ENCODE data around the gene HSD17B4. TPM values are rescaled to one million over a fixed set of nuclear protein-coding genes. Genes with fewer than 3 reads are reported as not detected.
A peak's percentile ranks its signal among the peaks of the same experiment; 100 is the strongest.
"Not testable (repeated sequence)": the region's sequence is repeated elsewhere in the genome, so short reads cannot be mapped to it uniquely, and the experiment has no call there.

The HSD17B4 gene
- total RNA-seq, 5 donors from 2014 or later (not counting 1 experiment from before 2014, with no cell fraction given) = 32.1 to 79.6 (median 54.0) TPM

GRCh38 chr5:119410448-119411159 is 41.7 kb upstream of the HSD17B4 start:
- CTCF ChIA-PET = interaction anchor here (0.8 to 4.4 kb wide), 17 partner anchors 10 to 423 kb away, joined by 3 to 47 read pairs (median 7); partner anchors contain the start of gene DTWD2 (in 2 of the 2)
- no peaks in the 10 kb centered on the region for H3K9me3 ChIP-seq
- Mint-ChIP-seq H3K36me3 (no peaks in the 10 kb centered on the region), H3K4me3 (no peak overlapping the region), H3K27me3 (no peaks in the 10 kb centered on the region), H3K27ac (no peak overlapping the region), H3K4me1 (peaks cover 16 to 24% (median 23%) of the 10 kb centered on the region in 3 donors), H3K9me3 (no peaks in the 10 kb centered on the region)
- 83% methylated on average over 3 of the region's 4 CpGs for WGBS (ENCODE audit: insufficient coverage)
- H3K4me3 ChIP-seq (ENCODE audit: control insufficient read depth in 1 of 2, extremely low read depth in 1 of 2, low read length in 1 of 2) = no peak overlapping the region
- POLR2A ChIA-PET = interaction anchor here in 1 of 2 donors (0.6 kb wide), 1 partner anchor 139 kb away, joined by 3 read pairs; no protein-coding TSS in a partner anchor
- H3K27ac ChIP-seq (ENCODE audit: low read length) = no peak overlapping the region
- peaks cover 7 to 8% of the 10 kb centered on the region in 2 experiments for H3K4me1 ChIP-seq (ENCODE audit: control insufficient read depth in 1 of 2, extremely low read depth in 1 of 2, insufficient read depth in 2 of 2, low read length in 2 of 2)
- no peaks in the 10 kb centered on the region for H3K36me3 ChIP-seq (ENCODE audit: control insufficient read depth in 2 of 2, extremely low read depth in 1 of 2, insufficient read depth in 1 of 2, low read length in 1 of 2)
- no peak for DNase-seq
- peaks cover 0 to 2% of the 10 kb centered on the region in 2 experiments for H3K27me3 ChIP-seq (replicated peaks in 1 of 2; ENCODE audit: control insufficient read depth in 2 of 2, extremely low read depth in 1 of 2, insufficient read depth in 2 of 2, low read length in 1 of 2)
- ATAC-seq (replicated peaks in 1 of 4) = no peak

GRCh38 chr5:119411361-119412278 is 40.7 kb upstream of the HSD17B4 start:
- peak; percentile 81 to 90 (median 84) for ATAC-seq (replicated peaks in 1 of 4)
- Histone ChIP-seq H3K36me3 (ENCODE audit: control insufficient read depth in 2 of 2, extremely low read depth in 1 of 2, insufficient read depth in 1 of 2, low read length in 1 of 2) (no peaks in the 10 kb centered on the region), H3K27ac (ENCODE audit: low read length) (no peak overlapping the region), H3K4me1 (ENCODE audit: control insufficient read depth in 1 of 2, extremely low read depth in 1 of 2, insufficient read depth in 2 of 2, low read length in 2 of 2) (peaks cover 7 to 8% of the 10 kb centered on the region in 2 experiments), H3K9me3 (no peaks in the 10 kb centered on the region), H3K4me3 (ENCODE audit: control insufficient read depth in 1 of 2, extremely low read depth in 1 of 2, low read length in 1 of 2) (peak overlapping the region; percentile 48 to 88), H3K27me3 (replicated peaks in 1 of 2; ENCODE audit: control insufficient read depth in 2 of 2, extremely low read depth in 1 of 2, insufficient read depth in 2 of 2, low read length in 1 of 2) (peaks cover 0 to 2% of the 10 kb centered on the region in 2 experiments)
- Mint-ChIP-seq H3K36me3 (no peaks in the 10 kb centered on the region), H3K9me3 (no peaks in the 10 kb centered on the region), H3K4me3 (peak overlapping the region; percentile 79 to 85 (median 84)), H3K27me3 (no peaks in the 10 kb centered on the region), H3K4me1 (peaks cover 14 to 23% (median 20%) of the 10 kb centered on the region in 3 donors), H3K27ac (peak overlapping the region; percentile 75 to 80)
- 0% methylated on average over 4 of the region's 15 CpGs for WGBS (ENCODE audit: insufficient coverage)
- DNase-seq = peak in 32 of 35 experiments; percentile 12 to 87 (median 40)
- ChIA-PET CTCF (interaction anchor here (0.5 to 4.4 kb wide), 61 partner anchors 11 to 425 kb away, joined by 3 to 47 read pairs (median 4); partner anchors contain the start of genes DMXL1 (in 2 of the 2) and DTWD2 (in 2 of the 2)), POLR2A (interaction anchor here in 1 of 2 donors (0.6 to 1.2 kb wide), 2 partner anchors 99 to 140 kb away, joined by 3 read pairs; no protein-coding TSS in a partner anchor)

- WGBS (ENCODE audit: insufficient coverage) = no CpG with 5 or more reads among the region's 9 CpGs
These were observed 39.7 kb upstream of the HSD17B4 start for GRCh38 chr5:119412279-119413227.

GRCh38 chr5:119414124-119414734 is 38.1 kb upstream of the HSD17B4 start:
- H3K9me3 Mint-ChIP-seq; ATAC-seq (replicated peaks in 1 of 4); H3K27ac ChIP-seq (ENCODE audit: low read length); H3K36me3 ChIP-seq (ENCODE audit: control insufficient read depth in 2 of 2, extremely low read depth in 1 of 2, insufficient read depth in 1 of 2, low read length in 1 of 2); POLR2A ChIA-PET; H3K27me3 ChIP-seq (replicated peaks in 1 of 2; ENCODE audit: control insufficient read depth in 2 of 2, extremely low read depth in 1 of 2, insufficient read depth in 2 of 2, low read length in 1 of 2); H3K4me3 ChIP-seq (ENCODE audit: control insufficient read depth in 1 of 2, extremely low read depth in 1 of 2, low read length in 1 of 2); H3K9me3 ChIP-seq; H3K36me3 Mint-ChIP-seq; DNase-seq; H3K4me3 Mint-ChIP-seq; H3K27me3 Mint-ChIP-seq: not testable (repeated sequence)
- peaks cover 7 to 13% of the 10 kb centered on the region in 2 experiments for H3K4me1 ChIP-seq (ENCODE audit: control insufficient read depth in 1 of 2, extremely low read depth in 1 of 2, insufficient read depth in 2 of 2, low read length in 2 of 2)
- Mint-ChIP-seq H3K4me1 (peaks cover 24 to 33% (median 29%) of the 10 kb centered on the region in 3 donors), H3K27ac (peak overlapping the region in 1 of 2 donors; percentile 5)
- CTCF ChIA-PET = interaction anchor here (0.7 to 4.4 kb wide), 4 partner anchors 100 to 426 kb away, joined by 3 to 47 read pairs (median 35); partner anchors contain the start of gene DTWD2 (in 1 of the 2)
- WGBS (ENCODE audit: insufficient coverage) = 55% methylated on average over 6 of the region's 13 CpGs

More at GRCh38 chr5:119412279-119413227, 39.7 kb upstream of the HSD17B4 start:
- H3K9me3 ChIP-seq = no peaks in the 10 kb centered on the region
- ChIA-PET POLR2A (interaction anchor here (0.6 to 1.2 kb wide), 5 partner anchors 100 to 425 kb away, joined by 3 to 10 read pairs (median 3); no protein-coding TSS in a partner anchor), CTCF (interaction anchor here (0.6 to 4.4 kb wide), 53 partner anchors 10 to 426 kb away, joined by 3 to 47 read pairs (median 4); partner anchors contain the start of genes DTWD2 (in 2 of the 2) and DMXL1 (in 1 of the 2))
- Mint-ChIP-seq H3K4me1 (peaks cover 17 to 26% (median 24%) of the 10 kb centered on the region in 3 donors), H3K9me3 (no peaks in the 10 kb centered on the region), H3K27me3 (no peaks in the 10 kb centered on the region), H3K27ac (peak overlapping the region in 1 of 2 donors; percentile 80), H3K4me3 (peak overlapping the region; percentile 79 to 85 (median 84)), H3K36me3 (no peaks in the 10 kb centered on the region)
- ATAC-seq (replicated peaks in 1 of 4) = no peak
- no peak overlapping the region for H3K4me3 ChIP-seq (ENCODE audit: control insufficient read depth in 1 of 2, extremely low read depth in 1 of 2, low read length in 1 of 2)
- peaks cover 7 to 8% of the 10 kb centered on the region in 2 experiments for H3K4me1 ChIP-seq (ENCODE audit: control insufficient read depth in 1 of 2, extremely low read depth in 1 of 2, insufficient read depth in 2 of 2, low read length in 2 of 2)
- peaks cover 0 to 2% of the 10 kb centered on the region in 2 experiments for H3K27me3 ChIP-seq (replicated peaks in 1 of 2; ENCODE audit: control insufficient read depth in 2 of 2, extremely low read depth in 1 of 2, insufficient read depth in 2 of 2, low read length in 1 of 2)
- H3K27ac ChIP-seq (ENCODE audit: low read length) = no peak overlapping the region
- DNase-seq = no peak
- H3K36me3 ChIP-seq (ENCODE audit: control insufficient read depth in 2 of 2, extremely low read depth in 1 of 2, insufficient read depth in 1 of 2, low read length in 1 of 2) = no peaks in the 10 kb centered on the region

- H3K36me3 ChIP-seq (ENCODE audit: control insufficient read depth in 2 of 2, extremely low read depth in 1 of 2, insufficient read depth in 1 of 2, low read length in 1 of 2) = no peaks in the 10 kb centered on the region
- H3K4me3 ChIP-seq (ENCODE audit: control insufficient read depth in 1 of 2, extremely low read depth in 1 of 2, low read length in 1 of 2) = no peak overlapping the region
- no peak for ATAC-seq (replicated peaks in 1 of 4)
- H3K9me3 Mint-ChIP-seq = no peaks in the 10 kb centered on the region
- H3K4me1 ChIP-seq (ENCODE audit: control insufficient read depth in 1 of 2, extremely low read depth in 1 of 2, insufficient read depth in 2 of 2, low read length in 2 of 2) = peaks cover 0 to 5% of the 10 kb centered on the region in 2 experiments
- peaks cover 0 to 3% of the 10 kb centered on the region in 2 experiments for H3K27me3 ChIP-seq (replicated peaks in 1 of 2; ENCODE audit: control insufficient read depth in 2 of 2, extremely low read depth in 1 of 2, insufficient read depth in 2 of 2, low read length in 1 of 2)
- no peaks in the 10 kb centered on the region for H3K27me3 Mint-ChIP-seq
- no peaks in the 10 kb centered on the region for H3K9me3 ChIP-seq
- H3K4me3 Mint-ChIP-seq = peak overlapping the region in 1 of 3 donors; percentile 1
- no peak for DNase-seq
- whole genome bisulfite sequencing (ENCODE audit: insufficient coverage) = 48% methylated on average over 4 of the region's 5 CpGs
- H3K27ac ChIP-seq (ENCODE audit: low read length) = no peak overlapping the region
- H3K4me1 Mint-ChIP-seq = peaks cover 11 to 14% (median 12%) of the 10 kb centered on the region in 3 donors
- CTCF ChIA-PET = interaction anchor here in 1 of 2 donors (0.6 to 2.6 kb wide), 2 partner anchors 9 to 430 kb away, joined by 3 to 11 read pairs; partner anchors contain the start of gene DTWD2
- no peaks in the 10 kb centered on the region for H3K36me3 Mint-ChIP-seq
- no peak overlapping the region for H3K27ac Mint-ChIP-seq
- POLR2A ChIA-PET = interaction anchor here in 1 of 2 donors (0.5 kb wide), 1 partner anchor 394 kb away, joined by 3 read pairs; no protein-coding TSS in a partner anchor
These were observed 34.2 kb upstream of the HSD17B4 start for GRCh38 chr5:119417891-119418605.

Data from T-cell (primary cell).